GM19467 (cell line): Measurements from ENCODE around the gene USP5.
A peak's percentile ranks its signal among the peaks of the same experiment; 100 is the strongest.

Experiments
- ATAC-seq: cut with Tn5 transposase; IDR thresholded peaks from one replicate; pipeline ENCODE4 v1.9.1; 2021; ENCODE audit warnings: mild to moderate bottlenecking, moderate library complexity; ENCODE audit not compliant: unreplicated experiment

USP5 gene

GRCh38 chr12:6840761-6841515 lies 11.0 kb upstream of the USP5 start, which contains the start of gene GNB3:
GNB3 (plus strand) TSS chr12:6840925; CDS start chr12:6841288, 363 bp downstream.
- ATAC-seq, result no peak

GRCh38 chr12:6842075-6842474 lies 9.9 kb upstream of the USP5 start:
- no peak for ATAC-seq

GRCh38 chr12:6843118-6843902 lies 8.6 kb upstream of the USP5 start:
- no peak for ATAC-seq

- ATAC-seq, result no peak
Measured at GRCh38 chr12:6845395-6845794, 6.6 kb upstream of the USP5 start.

- no peak for ATAC-seq
Measured at GRCh38 chr12:6846316-6846869, 5.6 kb upstream of the USP5 start.

GRCh38 chr12:6847676-6848075 lies 4.3 kb upstream of the USP5 start:
- ATAC-seq, result no peak

- ATAC-seq, result no peak
Measured at GRCh38 chr12:6849427-6849826, 2.5 kb upstream of the USP5 start.

- ATAC-seq, result no peak
Measured at GRCh38 chr12:6849976-6850560, 1.9 kb upstream of the USP5 start.

GRCh38 chr12:6850796-6851152 lies 1.2 kb upstream of the USP5 start:
- no peak for ATAC-seq

GRCh38 chr12:6851153-6851920 lies 613 bp upstream of the USP5 start, which contains the start of gene CDCA3:
CDCA3 (minus strand) TSS chr12:6851286; CDS start chr12:6850952, 334 bp downstream.
- peak; percentile 45 for ATAC-seq

GRCh38 chr12:6852651-6853354 lies 853 bp downstream of the USP5 start:
- no peak for ATAC-seq

GRCh38 chr12:6853626-6854025 lies 1.7 kb downstream of the USP5 start:
- ATAC-seq, result no peak

- ATAC-seq, result no peak
Measured at GRCh38 chr12:6854036-6854435, 2.1 kb downstream of the USP5 start.

GRCh38 chr12:6855322-6855721 lies 3.4 kb downstream of the USP5 start:
- no peak for ATAC-seq

GRCh38 chr12:6858799-6859198 lies 6.8 kb downstream of the USP5 start:
- no peak for ATAC-seq

GRCh38 chr12:6860116-6860515 lies 8.2 kb downstream of the USP5 start:
- no peak for ATAC-seq

GRCh38 chr12:6860942-6861341 lies 9.0 kb downstream of the USP5 start:
- no peak for ATAC-seq

GRCh38 chr12:6861391-6861790 lies 9.4 kb downstream of the USP5 start:
- ATAC-seq, result no peak

GRCh38 chr12:6863033-6863432 lies 11.1 kb downstream of the USP5 start:
- no peak for ATAC-seq
